ENCODE measurements around the gene SRRM1. TPM values are rescaled to one million over a fixed set of nuclear protein-coding genes. Genes with fewer than 3 reads are reported as not detected.
"Not testable (repeated sequence)": the region's sequence is repeated elsewhere in the genome, so short reads cannot be mapped to it uniquely, and the experiment has no call there.

SRRM1 gene
- total and polyA plus RNA-seq, 2 donors (not counting 3 experiments of a cell fraction or from before 2014, with no cell fraction given) = 39.7 to 163 TPM

DNA sequence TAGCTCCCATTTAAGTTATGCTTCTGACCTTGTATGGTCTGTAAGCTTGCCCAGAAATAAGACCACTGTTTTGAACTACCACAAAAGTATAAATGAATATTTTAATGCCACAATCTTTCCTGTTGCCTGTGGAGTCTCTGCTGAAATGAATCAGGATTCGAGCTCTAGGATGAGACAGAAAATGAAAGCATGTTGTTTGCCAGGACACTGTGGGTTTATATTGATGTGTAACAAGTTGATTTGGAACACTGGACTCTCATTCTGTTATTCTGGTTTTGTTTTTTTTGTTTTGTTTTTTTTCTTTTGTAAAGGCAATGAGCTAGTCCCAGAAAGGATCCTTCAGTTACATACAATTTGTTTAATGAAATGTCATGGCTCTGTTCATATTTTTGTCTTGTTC, 29.6 kb downstream of the SRRM1 start:
- FAIRE-seq = peak; percentile 53
- peaks cover 25 to 28% of the 10 kb centered on the region in 2 experiments for H3K36me3 ChIP-seq (ENCODE audit: control insufficient read depth in 2 of 2, extremely low read depth in 1 of 2, insufficient read depth in 2 of 2, low read length in 2 of 2)
- DNase-seq (ENCODE audit: low read depth, low spot score); H3K4me1 ChIP-seq (ENCODE audit: control insufficient read depth, extremely low read depth, insufficient read depth, low read length); H2AFZ ChIP-seq (ENCODE audit: low read depth, low read length); H3K27ac ChIP-seq (ENCODE audit: insufficient read depth, low read depth, low read length); dilution Hi-C loops (cut with MboI; ENCODE audit: extremely low pct_ligation_motif_present, low sequenced_read_pairs); H3K79me2 ChIP-seq (ENCODE audit: control insufficient read depth, insufficient read depth, low read length); POLR2A ChIA-PET; H3K27me3 ChIP-seq (ENCODE audit: control insufficient read depth in 2 of 2, insufficient read depth in 2 of 2, low read length in 2 of 2); H3K9me1 ChIP-seq (replicated peaks; ENCODE audit: control insufficient read depth, extremely low read depth, insufficient read depth, low read length); H3K4me2 ChIP-seq (ENCODE audit: insufficient read depth, low read length); intact Hi-C loops (cut with micrococcal nuclease); H4K20me1 ChIP-seq (replicated peaks; ENCODE audit: control insufficient read depth, extremely low read depth, insufficient read depth, low read length); H3K4me3 ChIP-seq (replicated peaks in 1 of 3; ENCODE audit: insufficient read depth in 1 of 3, low read depth in 1 of 3, low read length in 3 of 3); H3K9ac ChIP-seq (replicated peaks; ENCODE audit: extremely low read depth, insufficient read depth, low read length); H3K9me3 ChIP-seq (replicated peaks; ENCODE audit: control insufficient read depth, insufficient read depth, low read length): not testable (repeated sequence)
- CTCF ChIA-PET = interaction anchor here (0.9 to 2.9 kb wide), 9 partner anchors 9 to 163 kb away, joined by 3 to 19 read pairs (median 4); no protein-coding TSS in a partner anchor
- TSS peak; percentile 66 for BruUV-seq (replicated peaks)

DNA sequence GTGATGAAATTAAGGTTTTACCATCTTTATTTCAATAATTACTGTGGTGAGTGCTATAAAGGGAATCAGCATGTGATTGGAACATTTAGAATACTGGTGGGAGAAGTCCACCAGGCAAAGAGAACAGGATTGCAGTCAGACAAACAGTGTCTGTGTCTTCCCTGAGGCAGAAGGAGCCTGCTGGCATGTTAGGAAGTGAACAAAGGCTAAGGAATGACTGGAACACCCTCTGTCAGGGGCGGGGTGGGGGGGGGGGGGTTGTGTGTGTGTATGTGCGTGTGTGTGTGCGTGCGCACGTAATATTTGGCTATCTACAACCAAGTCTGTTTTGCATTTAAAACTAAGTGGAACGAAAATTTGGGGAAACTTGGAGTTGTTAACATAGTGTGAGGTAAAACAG, 30.2 kb downstream of the SRRM1 start:
- Histone ChIP-seq H3K4me1 (ENCODE audit: control insufficient read depth, extremely low read depth, insufficient read depth, low read length) (no peaks in the 10 kb centered on the region), H3K36me3 (ENCODE audit: control insufficient read depth in 2 of 2, extremely low read depth in 1 of 2, insufficient read depth in 2 of 2, low read length in 2 of 2) (peaks cover 23 to 24% of the 10 kb centered on the region in 2 experiments), H3K79me2 (ENCODE audit: control insufficient read depth, insufficient read depth, low read length) (no peaks in the 10 kb centered on the region), H3K27me3 (ENCODE audit: control insufficient read depth in 2 of 2, insufficient read depth in 2 of 2, low read length in 2 of 2) (no peaks in the 10 kb centered on the region), H3K9ac (replicated peaks; ENCODE audit: extremely low read depth, insufficient read depth, low read length) (no peak overlapping the region), H2AFZ (ENCODE audit: low read depth, low read length) (no peak overlapping the region), H3K27ac (ENCODE audit: insufficient read depth, low read depth, low read length) (no peak overlapping the region), H3K4me3 (replicated peaks in 1 of 3; ENCODE audit: insufficient read depth in 1 of 3, low read depth in 1 of 3, low read length in 3 of 3) (no peak overlapping the region), H3K9me1 (replicated peaks; ENCODE audit: control insufficient read depth, extremely low read depth, insufficient read depth, low read length) (no peaks in the 10 kb centered on the region), H3K4me2 (ENCODE audit: insufficient read depth, low read length) (no peak overlapping the region), H3K9me3 (replicated peaks; ENCODE audit: control insufficient read depth, insufficient read depth, low read length) (no peaks in the 10 kb centered on the region), H4K20me1 (replicated peaks; ENCODE audit: control insufficient read depth, extremely low read depth, insufficient read depth, low read length) (no peaks in the 10 kb centered on the region)
- FAIRE-seq = no peak
- BruUV-seq (replicated peaks) = no TSS peak
- ChIA-PET CTCF (interaction anchor here (0.9 to 2.9 kb wide), 8 partner anchors 9 to 162 kb away, joined by 3 to 19 read pairs (median 4); no protein-coding TSS in a partner anchor), POLR2A (no interaction called here)
- dilution Hi-C loops (cut with MboI; ENCODE audit: extremely low pct_ligation_motif_present, low sequenced_read_pairs) = no loop called here
- no peak for TF ChIP-seq GATA2 (IDR thresholded peaks at IDR 0.05; ENCODE audit: insufficient read depth, insufficient read length, low read depth, low read length)
- TF ChIP-seq, protein P1, sequence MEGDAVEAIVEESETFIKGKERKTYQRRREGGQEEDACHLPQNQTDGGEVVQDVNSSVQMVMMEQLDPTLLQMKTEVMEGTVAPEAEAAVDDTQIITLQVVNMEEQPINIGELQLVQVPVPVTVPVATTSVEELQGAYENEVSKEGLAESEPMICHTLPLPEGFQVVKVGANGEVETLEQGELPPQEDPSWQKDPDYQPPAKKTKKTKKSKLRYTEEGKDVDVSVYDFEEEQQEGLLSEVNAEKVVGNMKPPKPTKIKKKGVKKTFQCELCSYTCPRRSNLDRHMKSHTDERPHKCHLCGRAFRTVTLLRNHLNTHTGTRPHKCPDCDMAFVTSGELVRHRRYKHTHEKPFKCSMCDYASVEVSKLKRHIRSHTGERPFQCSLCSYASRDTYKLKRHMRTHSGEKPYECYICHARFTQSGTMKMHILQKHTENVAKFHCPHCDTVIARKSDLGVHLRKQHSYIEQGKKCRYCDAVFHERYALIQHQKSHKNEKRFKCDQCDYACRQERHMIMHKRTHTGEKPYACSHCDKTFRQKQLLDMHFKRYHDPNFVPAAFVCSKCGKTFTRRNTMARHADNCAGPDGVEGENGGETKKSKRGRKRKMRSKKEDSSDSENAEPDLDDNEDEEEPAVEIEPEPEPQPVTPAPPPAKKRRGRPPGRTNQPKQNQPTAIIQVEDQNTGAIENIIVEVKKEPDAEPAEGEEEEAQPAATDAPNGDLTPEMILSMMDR (IDR thresholded peaks at IDR 0.05; ENCODE audit: extremely low read depth in 1 of 2, insufficient read depth in 1 of 2, low read depth in 1 of 2, low read length in 2 of 2) = no peak
- TF ChIP-seq, protein P2, sequence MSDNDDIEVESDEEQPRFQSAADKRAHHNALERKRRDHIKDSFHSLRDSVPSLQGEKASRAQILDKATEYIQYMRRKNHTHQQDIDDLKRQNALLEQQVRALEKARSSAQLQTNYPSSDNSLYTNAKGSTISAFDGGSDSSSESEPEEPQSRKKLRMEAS (IDR thresholded peaks at IDR 0.05; ENCODE audit: insufficient read depth, insufficient read length) = no peak
- TF ChIP-seq JUN (IDR thresholded peaks at IDR 0.05; ENCODE audit: borderline replicate concordance, insufficient read depth, insufficient read length, low read depth) = no peak
- no peak for TF ChIP-seq POLR2A (IDR thresholded peaks at IDR 0.05; ENCODE audit: low read depth, low read length)
- TF ChIP-seq MYC (IDR thresholded peaks at IDR 0.05; ENCODE audit: low read depth, low read length) = no peak
- no peak for TF ChIP-seq EZH2 (IDR thresholded peaks at IDR 0.05; ENCODE audit: borderline replicate concordance, low read depth, low read length, severe bottlenecking)
- TF ChIP-seq FOS (IDR thresholded peaks at IDR 0.05; ENCODE audit: borderline replicate concordance, insufficient read depth, low read length) = no peak
- TF ChIP-seq POLR2AphosphoS5 (IDR thresholded peaks at IDR 0.05; ENCODE audit: insufficient read depth, low read depth, low read length) = no peak
- intact Hi-C loops (cut with micrococcal nuclease) = no loop called here
- DNase-seq (ENCODE audit: low read depth, low spot score) = no peak

DNA sequence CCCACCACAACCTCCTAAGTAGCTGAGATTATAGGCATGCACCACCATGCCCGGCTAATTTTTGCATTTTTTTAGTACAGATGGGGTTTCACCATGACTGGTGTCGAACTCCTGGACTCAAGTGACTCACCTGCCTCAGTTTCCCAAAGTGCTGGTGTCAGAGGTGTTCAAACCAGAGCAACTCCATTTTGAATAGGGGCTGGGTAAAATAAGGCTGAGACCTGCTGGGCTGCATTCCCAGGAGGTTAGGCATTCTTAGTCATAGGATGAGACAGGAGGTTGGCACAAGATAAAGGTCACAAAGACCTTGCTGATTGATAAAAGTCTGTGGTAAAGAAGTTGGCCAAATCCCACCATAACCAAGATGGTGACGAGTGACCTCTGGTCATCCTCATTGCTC, 35.3 kb downstream of the SRRM1 start:
- H2AFZ ChIP-seq (ENCODE audit: low read depth, low read length); H3K4me2 ChIP-seq (ENCODE audit: insufficient read depth, low read length); DNase-seq (ENCODE audit: low read depth, low spot score); H3K4me1 ChIP-seq (ENCODE audit: control insufficient read depth, extremely low read depth, insufficient read depth, low read length); BruUV-seq (replicated peaks); H3K79me2 ChIP-seq (ENCODE audit: control insufficient read depth, insufficient read depth, low read length); H3K9ac ChIP-seq (replicated peaks; ENCODE audit: extremely low read depth, insufficient read depth, low read length); H3K27ac ChIP-seq (ENCODE audit: insufficient read depth, low read depth, low read length); H3K27me3 ChIP-seq (ENCODE audit: control insufficient read depth in 2 of 2, insufficient read depth in 2 of 2, low read length in 2 of 2); FAIRE-seq; H4K20me1 ChIP-seq (replicated peaks; ENCODE audit: control insufficient read depth, extremely low read depth, insufficient read depth, low read length); H3K36me3 ChIP-seq (ENCODE audit: control insufficient read depth in 2 of 2, extremely low read depth in 1 of 2, insufficient read depth in 2 of 2, low read length in 2 of 2); POLR2A ChIA-PET; H3K9me3 ChIP-seq (replicated peaks; ENCODE audit: control insufficient read depth, insufficient read depth, low read length); H3K9me1 ChIP-seq (replicated peaks; ENCODE audit: control insufficient read depth, extremely low read depth, insufficient read depth, low read length); H3K4me3 ChIP-seq (replicated peaks in 1 of 3; ENCODE audit: insufficient read depth in 1 of 3, low read depth in 1 of 3, low read length in 3 of 3); intact Hi-C loops (cut with micrococcal nuclease); dilution Hi-C loops (cut with MboI; ENCODE audit: extremely low pct_ligation_motif_present, low sequenced_read_pairs): not testable (repeated sequence)
- CTCF ChIA-PET = interaction anchor here (1.5 kb wide), 1 partner anchor 152 kb away, joined by 5 read pairs; no protein-coding TSS in a partner anchor

All from endothelial cell of umbilical vein (primary cell).